Right hindlimb (tissue), 1 donor: ENCODE measurements around the gene ACAD11.
A peak's percentile ranks its signal among the peaks of the same experiment; 100 is the strongest.
"Not testable (repeated sequence)": the region's sequence is repeated elsewhere in the genome, so short reads cannot be mapped to it uniquely, and the experiment has no call there.

ENCODE experiments used
- DNase-seq: peaks from one replicate; pipeline ENCODE4 v3.0.0-alpha.2; 2018

ACAD11 gene

GRCh38 chr3:132596816-132597433, 62.7 kb downstream of the ACAD11 start, which contains the start of gene ACKR4:
Gene ACKR4 (plus strand): TSS chr3:132597270. CDS start chr3:132600398, 3,128 bp downstream.
- DNase-seq: no peak

- DNase-seq: no peak
These were observed 63.3 kb downstream of the ACAD11 start for GRCh38 chr3:132596326-132596725.

- no peak for DNase-seq
These were observed 64.6 kb downstream of the ACAD11 start for GRCh38 chr3:132595014-132595413.

DNA sequence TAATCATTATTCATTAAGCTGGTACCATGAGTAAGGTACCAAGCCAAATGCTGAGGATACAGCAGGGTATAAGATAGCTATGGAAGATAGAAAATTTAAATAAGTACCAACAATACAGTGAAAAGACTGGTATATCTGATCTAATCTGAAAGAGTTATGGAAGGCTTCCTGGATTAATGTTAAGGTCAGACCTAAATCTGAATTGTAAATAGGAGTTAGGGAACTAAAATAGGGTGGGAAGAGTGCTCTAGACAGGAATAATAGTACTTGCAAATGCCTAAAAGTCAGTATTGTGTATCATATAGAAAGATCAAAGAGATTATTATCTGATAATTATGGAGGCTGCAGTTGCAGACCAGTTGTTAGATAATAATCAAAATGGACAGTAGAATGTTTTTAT, 65.1 kb downstream of the ACAD11 start:
- DNase-seq: no peak

DNA sequence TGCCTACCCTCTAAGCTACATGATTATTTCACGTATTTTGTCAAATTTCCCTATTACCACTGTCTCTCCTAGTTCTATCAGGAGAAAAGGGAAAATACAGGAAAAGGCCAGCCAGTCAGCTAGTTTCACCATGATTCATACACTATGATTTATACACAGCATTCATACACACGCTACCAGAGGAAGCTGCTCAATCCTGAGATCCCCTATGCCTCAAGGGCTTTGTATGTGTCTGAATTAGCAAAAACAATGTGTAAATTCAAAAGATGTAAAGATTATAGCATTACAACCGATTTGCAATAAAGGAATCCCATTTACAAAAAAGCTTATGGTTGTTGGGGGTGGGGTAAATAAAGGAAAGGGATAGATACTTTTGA, 65.7 kb downstream of the ACAD11 start:
- no peak for DNase-seq

- no peak for DNase-seq
These were observed 66.2 kb downstream of the ACAD11 start for GRCh38 chr3:132593241-132593946.

- no peak for DNase-seq
These were observed 67.4 kb downstream of the ACAD11 start for GRCh38 chr3:132592216-132592615.

DNA sequence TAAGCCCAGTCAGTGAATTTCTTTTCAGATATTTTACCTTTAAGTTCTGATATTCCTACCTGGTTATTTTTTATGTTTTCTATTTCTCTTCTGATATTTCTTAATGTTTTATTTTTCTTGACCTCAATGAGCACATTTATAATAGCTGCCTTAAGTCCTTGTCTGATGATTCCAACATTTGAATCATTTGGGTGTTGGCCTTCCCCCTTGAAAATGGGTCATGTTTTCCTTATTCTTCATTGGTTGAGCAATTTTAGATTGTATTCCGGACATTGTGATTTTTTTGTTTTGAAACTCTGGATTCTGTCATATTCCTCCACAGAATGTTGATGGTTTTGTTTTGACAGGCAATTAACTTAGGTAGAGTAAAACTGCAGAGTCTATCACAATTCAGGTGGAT, 72.2 kb downstream of the ACAD11 start:
- DNase-seq: no peak

GRCh38 chr3:132573797-132574211, 85.8 kb downstream of the ACAD11 start:
- peak; percentile 28 for DNase-seq

GRCh38 chr3:132570016-132570415, 89.6 kb downstream of the ACAD11 start:
- DNase-seq: no peak

DNA sequence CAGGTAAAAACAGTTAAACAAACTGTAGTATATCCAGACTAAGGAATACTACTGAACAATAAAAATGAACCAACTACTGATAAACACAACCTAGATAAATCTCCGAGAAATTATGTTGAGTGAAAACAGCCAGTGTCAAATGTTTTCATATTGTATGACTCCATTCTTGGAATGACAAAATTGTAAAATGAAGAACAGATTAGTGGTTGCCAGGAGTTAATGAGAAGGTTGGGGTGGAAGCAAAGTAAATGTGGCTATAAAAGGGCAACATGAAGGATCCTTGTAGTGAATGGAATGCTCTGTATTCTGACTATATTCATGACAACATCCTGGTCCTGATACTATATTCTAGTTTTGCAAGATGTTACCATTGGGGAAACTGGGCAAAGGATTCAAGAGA, 90.0 kb downstream of the ACAD11 start:
- no peak for DNase-seq

- DNase-seq: no peak
These were observed 90.5 kb downstream of the ACAD11 start for GRCh38 chr3:132569153-132569552.

GRCh38 chr3:132568422-132568821, 91.2 kb downstream of the ACAD11 start:
- DNase-seq: no peak

- DNase-seq: no peak
These were observed 95.5 kb downstream of the ACAD11 start for GRCh38 chr3:132564070-132564465.

DNA sequence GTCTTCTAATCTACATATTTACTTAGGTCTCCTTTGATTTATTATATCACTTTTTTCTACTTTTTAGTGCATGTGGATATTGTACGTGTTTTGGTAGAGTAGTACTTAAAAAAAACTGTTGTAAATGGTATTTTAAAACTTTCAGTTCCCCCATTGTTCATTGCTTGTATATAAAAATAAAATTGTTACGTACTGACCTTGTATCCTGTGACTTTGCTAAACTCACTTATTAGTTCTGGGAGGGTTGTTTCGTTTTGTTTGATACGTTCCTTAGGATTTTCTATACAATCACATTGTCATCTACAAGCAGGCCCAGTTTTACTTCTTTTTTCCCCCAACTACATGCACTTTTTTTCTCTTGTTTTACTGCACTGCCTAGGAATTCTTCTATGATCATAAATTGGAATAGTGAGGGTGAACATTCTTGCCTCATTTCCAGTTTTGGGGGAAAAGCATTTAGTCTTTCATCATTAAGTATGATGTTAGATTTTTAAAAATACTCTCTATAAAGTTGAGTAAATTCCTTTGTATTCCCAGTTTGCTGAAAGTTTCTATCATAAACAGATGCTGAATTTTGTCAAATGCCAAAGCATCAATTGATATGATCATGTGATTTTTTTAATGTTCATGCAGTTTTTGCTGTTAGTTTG, 96.1 kb downstream of the ACAD11 start:
- no peak for DNase-seq

DNA sequence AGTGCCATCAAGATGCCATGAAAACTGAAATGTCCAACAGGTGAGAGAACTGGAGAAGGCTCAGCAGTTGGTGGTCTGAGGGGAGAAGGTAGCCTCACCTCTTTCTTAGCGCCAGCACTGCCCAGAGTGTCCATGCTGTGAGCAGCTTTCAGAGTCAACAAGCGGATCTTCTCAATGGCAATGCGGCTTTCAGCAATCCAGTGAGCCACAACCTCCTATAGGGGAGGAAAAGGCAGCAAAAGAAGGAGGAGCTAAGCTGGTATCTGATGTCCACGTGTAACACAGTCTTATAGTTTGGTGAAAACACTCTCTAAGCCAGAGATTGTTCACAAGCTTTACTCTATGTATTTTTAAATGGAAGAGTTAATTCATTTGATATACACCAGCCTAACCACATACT, 98.6 kb downstream of the ACAD11 start:
- no peak for DNase-seq

GRCh38 chr3:132556508-132557159, 103.0 kb downstream of the ACAD11 start:
- DNase-seq: peak; percentile 72

DNA sequence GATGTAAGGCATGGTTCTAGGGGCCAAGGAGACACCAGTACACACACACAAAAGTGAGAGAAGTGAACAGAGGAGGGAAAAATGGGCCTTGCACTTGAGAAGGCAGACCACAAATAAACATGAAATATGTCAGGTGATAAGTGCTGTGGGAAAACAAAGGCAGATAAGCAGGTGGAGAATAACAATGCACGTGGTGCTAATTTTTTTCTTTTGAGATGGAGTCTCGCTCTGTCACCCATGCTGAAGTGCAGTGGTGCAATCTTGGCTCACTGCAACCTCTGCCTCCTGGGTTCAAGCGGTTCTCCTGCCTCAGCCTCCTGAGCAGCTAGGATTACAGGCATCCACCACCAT, 103.6 kb downstream of the ACAD11 start:
- DNase-seq: not testable (repeated sequence)

DNA sequence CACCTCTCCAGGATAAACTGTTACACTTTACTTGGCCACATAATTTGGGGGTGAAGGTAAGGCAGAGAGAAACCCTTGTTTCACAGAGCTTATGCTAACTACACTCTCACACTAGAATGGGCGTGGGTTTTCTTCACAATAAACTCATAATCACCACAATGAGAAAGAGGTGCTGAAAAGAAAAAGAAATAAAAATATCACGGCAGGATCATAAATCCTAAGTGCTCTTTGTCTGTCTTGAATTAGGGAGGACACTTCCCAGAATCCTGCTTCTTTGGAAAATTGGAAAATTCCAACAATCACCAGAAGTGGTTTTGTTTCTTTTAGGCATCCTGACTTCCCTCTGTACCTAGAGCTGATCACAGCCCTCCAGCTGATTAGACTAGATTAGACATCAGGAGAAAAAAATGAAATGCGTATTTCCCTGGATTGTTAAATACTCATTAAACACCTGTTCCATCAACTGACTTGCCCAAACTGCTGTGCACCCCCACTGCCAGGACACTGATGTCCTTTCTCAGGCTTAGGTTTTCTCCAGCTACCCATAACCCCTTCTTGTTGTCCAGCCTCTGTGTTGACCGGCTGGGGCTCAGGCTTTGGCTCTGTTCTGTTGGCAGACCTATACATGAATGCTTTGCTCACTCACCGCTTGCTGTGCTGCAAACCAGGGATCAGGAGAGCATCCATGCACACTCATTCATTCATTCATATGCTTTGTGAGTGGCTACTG, 104.1 kb downstream of the ACAD11 start:
- no peak for DNase-seq

- DNase-seq: no peak
These were observed 105.2 kb downstream of the ACAD11 start for GRCh38 chr3:132554437-132554836.

- DNase-seq: peak; percentile 50
These were observed 105.8 kb downstream of the ACAD11 start for GRCh38 chr3:132553826-132554225.

GRCh38 chr3:132550579-132551305, 108.9 kb downstream of the ACAD11 start:
- DNase-seq: no peak
